ENCODE results near the gene SDK1. TPM values are rescaled to one million over a fixed set of nuclear protein-coding genes. Genes with fewer than 3 reads are reported as not detected.

The SDK1 gene
- total and polyA plus RNA-seq, 4 donors: 0.12 to 0.47 (median 0.36) TPM

GRCh38 chr7:3722396-3722922 lies 421.4 kb downstream of the SDK1 start:
- WGBS: 21% methylated on average over 13 of the region's 13 CpGs
- Histone ChIP-seq H3K4me3 (ENCODE audit: low read depth in 1 of 3, low read length in 3 of 3) (no peak overlapping the region), H3K4me1 (ENCODE audit: control insufficient read depth in 4 of 4, insufficient read depth in 4 of 4, low read length in 3 of 4) (no peaks in the 10 kb centered on the region), H3K27me3 (ENCODE audit: control insufficient read depth in 4 of 4, insufficient read depth in 4 of 4, low read length in 3 of 4) (peaks cover 0 to 7% (median 0%) of the 10 kb centered on the region in 4 donors), H3K36me3 (ENCODE audit: control insufficient read depth in 4 of 4, insufficient read depth in 3 of 4, low read depth in 1 of 4, low read length in 3 of 4) (no peaks in the 10 kb centered on the region), H3K27ac (ENCODE audit: low read depth in 1 of 2, low read length in 2 of 2) (no peak overlapping the region), H3K9me3 (ENCODE audit: control insufficient read depth in 4 of 4, low read length in 3 of 4) (no peaks in the 10 kb centered on the region), H3K9ac (ENCODE audit: low read depth in 1 of 2, low read length in 2 of 2) (no peak overlapping the region)
- TF ChIP-seq RAD21 (IDR thresholded peaks at IDR 0.05) (peak in 1 of 2 donors; percentile 19), HNF4G (IDR thresholded peaks at IDR 0.05) (no peak)
- DNase-seq (ENCODE audit: low spot score): no peak

GRCh38 chr7:3725155-3726059 lies 424.4 kb downstream of the SDK1 start:
- 75% methylated on average over 12 of the region's 12 CpGs for WGBS

GRCh38 chr7:3730276-3730675 lies 429.2 kb downstream of the SDK1 start:
- Histone ChIP-seq H3K4me3 (ENCODE audit: low read depth in 1 of 3, low read length in 3 of 3) (no peak overlapping the region), H3K4me1 (ENCODE audit: control insufficient read depth in 4 of 4, insufficient read depth in 4 of 4, low read length in 3 of 4) (no peaks in the 10 kb centered on the region), H3K27me3 (ENCODE audit: control insufficient read depth in 4 of 4, insufficient read depth in 4 of 4, low read length in 3 of 4) (no peaks in the 10 kb centered on the region), H3K9me3 (ENCODE audit: control insufficient read depth in 4 of 4, low read length in 3 of 4) (peaks cover 0 to 7% (median 2%) of the 10 kb centered on the region in 4 donors), H3K27ac (ENCODE audit: low read depth in 1 of 2, low read length in 2 of 2) (no peak overlapping the region), H3K9ac (ENCODE audit: low read depth in 1 of 2, low read length in 2 of 2) (no peak overlapping the region), H3K36me3 (ENCODE audit: control insufficient read depth in 4 of 4, insufficient read depth in 3 of 4, low read depth in 1 of 4, low read length in 3 of 4) (no peaks in the 10 kb centered on the region)
- DNase-seq (ENCODE audit: low spot score): no peak
- WGBS: 86% methylated on average over 3 of the region's 3 CpGs
- TF ChIP-seq TAF1 (conservative IDR thresholded peaks at IDR 0.05): no peak

More at GRCh38 chr7:3725155-3726059, 424.4 kb downstream of the SDK1 start:
- Histone ChIP-seq H3K4me3 (ENCODE audit: low read depth in 1 of 3, low read length in 3 of 3) (no peak overlapping the region), H3K4me1 (ENCODE audit: control insufficient read depth in 4 of 4, insufficient read depth in 4 of 4, low read length in 3 of 4) (no peaks in the 10 kb centered on the region), H3K9ac (ENCODE audit: low read depth in 1 of 2, low read length in 2 of 2) (no peak overlapping the region), H3K27me3 (ENCODE audit: control insufficient read depth in 4 of 4, insufficient read depth in 4 of 4, low read length in 3 of 4) (peaks cover 0 to 7% (median 0%) of the 10 kb centered on the region in 4 donors), H3K36me3 (ENCODE audit: control insufficient read depth in 4 of 4, insufficient read depth in 3 of 4, low read depth in 1 of 4, low read length in 3 of 4) (no peaks in the 10 kb centered on the region), H3K27ac (ENCODE audit: low read depth in 1 of 2, low read length in 2 of 2) (no peak overlapping the region), H3K9me3 (ENCODE audit: control insufficient read depth in 4 of 4, low read length in 3 of 4) (no peaks in the 10 kb centered on the region)
- peak; percentile 15 for TF ChIP-seq MAX (IDR thresholded peaks at IDR 0.05)
- no peak for TF ChIP-seq HNF4G (IDR thresholded peaks at IDR 0.05)
- no peak for DNase-seq (ENCODE audit: low spot score)

GRCh38 chr7:3732395-3733005 lies 431.4 kb downstream of the SDK1 start:
- DNase-seq (ENCODE audit: low spot score): no peak
- H3K36me3 ChIP-seq (ENCODE audit: control insufficient read depth in 4 of 4, insufficient read depth in 3 of 4, low read depth in 1 of 4, low read length in 3 of 4): no peaks in the 10 kb centered on the region
- no peak overlapping the region for H3K4me3 ChIP-seq (ENCODE audit: low read depth in 1 of 3, low read length in 3 of 3)
- no peak overlapping the region for H3K27ac ChIP-seq (ENCODE audit: low read depth in 1 of 2, low read length in 2 of 2)
- H3K9ac ChIP-seq (ENCODE audit: low read depth in 1 of 2, low read length in 2 of 2): no peak overlapping the region
- no peaks in the 10 kb centered on the region for H3K27me3 ChIP-seq (ENCODE audit: control insufficient read depth in 4 of 4, insufficient read depth in 4 of 4, low read length in 3 of 4)
- TF ChIP-seq HNF4A (conservative IDR thresholded peaks at IDR 0.05) (no peak), NR2F2 (IDR thresholded peaks at IDR 0.05) (no peak), SP1 (IDR thresholded peaks at IDR 0.05) (no peak)
- H3K4me1 ChIP-seq (ENCODE audit: control insufficient read depth in 4 of 4, insufficient read depth in 4 of 4, low read length in 3 of 4): no peaks in the 10 kb centered on the region
- peaks cover 0 to 7% (median 3%) of the 10 kb centered on the region in 4 donors for H3K9me3 ChIP-seq (ENCODE audit: control insufficient read depth in 4 of 4, low read length in 3 of 4)
- 85% methylated on average over 9 of the region's 9 CpGs for WGBS

All from liver (tissue), 9 donors.